OCI-LY1 (cell line): ENCODE measurements around the gene TSPYL4.

Experiments
- EZH2 ChIP-seq: fragments of 200-600 bp; sonication (generic), shearing (Covaris generic); IDR thresholded peaks from 2 replicates; pipeline ENCODE4 v1.8.0; 2017; ENCODE audit warnings: borderline replicate concordance, mixed run types, mild to moderate bottlenecking, antibody characterized with exemption, low read length, moderate library complexity, mixed read lengths
- TF ChIP-seq, protein P1 (sequence below): fragments of 200-600 bp; sonication (generic), shearing (Covaris generic); IDR thresholded peaks from 2 replicates; pipeline ENCODE4 v1.5.1; 2017; ENCODE audit warnings: mild to moderate bottlenecking, antibody characterized with exemption, low read length, moderate library complexity, mixed read lengths

DNA sequence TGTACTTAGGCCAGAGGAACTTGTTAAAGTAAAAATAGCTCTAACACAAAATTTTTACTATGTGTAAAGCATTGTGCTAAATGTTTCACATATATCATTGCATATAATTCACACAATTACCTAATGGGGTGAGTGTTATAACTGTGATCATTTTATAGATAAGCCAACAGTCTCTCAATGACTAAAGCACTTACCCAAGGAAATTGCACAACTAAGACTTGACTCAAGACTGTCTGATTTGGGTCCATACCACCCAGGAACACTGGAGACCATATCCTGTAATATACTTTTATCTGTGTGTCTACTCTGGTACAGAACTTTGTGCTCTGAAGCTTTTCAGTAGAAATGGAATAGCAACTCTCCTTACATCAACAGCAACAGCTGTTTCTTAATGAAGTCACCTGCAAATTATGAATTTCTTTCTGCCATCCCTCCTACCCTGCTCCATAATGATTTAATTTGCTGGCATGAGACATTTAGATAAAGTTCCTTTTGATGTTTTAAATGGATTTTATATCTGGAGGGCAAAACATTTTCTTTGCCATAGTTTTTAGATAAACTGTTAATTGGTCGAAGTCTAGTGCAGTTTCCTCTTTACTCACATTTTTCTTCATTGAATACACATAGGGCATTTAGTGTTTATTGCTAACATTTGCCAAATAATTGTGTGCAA lies 47.5 kb downstream of the TSPYL4 start:
- TF ChIP-seq, protein P1, sequence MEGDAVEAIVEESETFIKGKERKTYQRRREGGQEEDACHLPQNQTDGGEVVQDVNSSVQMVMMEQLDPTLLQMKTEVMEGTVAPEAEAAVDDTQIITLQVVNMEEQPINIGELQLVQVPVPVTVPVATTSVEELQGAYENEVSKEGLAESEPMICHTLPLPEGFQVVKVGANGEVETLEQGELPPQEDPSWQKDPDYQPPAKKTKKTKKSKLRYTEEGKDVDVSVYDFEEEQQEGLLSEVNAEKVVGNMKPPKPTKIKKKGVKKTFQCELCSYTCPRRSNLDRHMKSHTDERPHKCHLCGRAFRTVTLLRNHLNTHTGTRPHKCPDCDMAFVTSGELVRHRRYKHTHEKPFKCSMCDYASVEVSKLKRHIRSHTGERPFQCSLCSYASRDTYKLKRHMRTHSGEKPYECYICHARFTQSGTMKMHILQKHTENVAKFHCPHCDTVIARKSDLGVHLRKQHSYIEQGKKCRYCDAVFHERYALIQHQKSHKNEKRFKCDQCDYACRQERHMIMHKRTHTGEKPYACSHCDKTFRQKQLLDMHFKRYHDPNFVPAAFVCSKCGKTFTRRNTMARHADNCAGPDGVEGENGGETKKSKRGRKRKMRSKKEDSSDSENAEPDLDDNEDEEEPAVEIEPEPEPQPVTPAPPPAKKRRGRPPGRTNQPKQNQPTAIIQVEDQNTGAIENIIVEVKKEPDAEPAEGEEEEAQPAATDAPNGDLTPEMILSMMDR, result no peak
- no peak for TF ChIP-seq EZH2
